ENCODE measurements around the gene NAPSA.

GRCh38 chr19:50334741-50335421 lies 30.6 kb downstream of the NAPSA start:
- TF ChIP-seq CTCF (IDR thresholded peaks at IDR 0.05; ENCODE audit: low read depth, low read length, poor library complexity, severe bottlenecking) (no peak), EZH2phosphoT487 (IDR thresholded peaks at IDR 0.05; ENCODE audit: borderline replicate concordance, low read length) (no peak)

Measured in DOHH2 (cell line).